Fibroblast of lung (primary cell): ENCODE measurements around the gene ASIC2.

Source experiments
- EZH2 ChIP-seq: IDR thresholded peaks from 2 replicates; pipeline ENCODE4 v1.5.1; 2012; ENCODE audit warnings: low read length, control low read depth, mild to moderate bottlenecking; ENCODE audit errors: missing control alignments
- TF ChIP-seq, protein P1 (sequence below), 2 donors: IDR thresholded peaks in 1 of 2; conservative IDR thresholded peaks in 1 of 2; 1 replicate in 1 of 2; 2 replicates in 1 of 2; pipeline ENCODE4 v1.5.1; 2011 to 2012; ENCODE audit warnings: low read length in 2 of 2, control low read depth in 1 of 2, inconsistent platforms in 1 of 2, low read depth in 1 of 2, mild to moderate bottlenecking in 1 of 2

DNA sequence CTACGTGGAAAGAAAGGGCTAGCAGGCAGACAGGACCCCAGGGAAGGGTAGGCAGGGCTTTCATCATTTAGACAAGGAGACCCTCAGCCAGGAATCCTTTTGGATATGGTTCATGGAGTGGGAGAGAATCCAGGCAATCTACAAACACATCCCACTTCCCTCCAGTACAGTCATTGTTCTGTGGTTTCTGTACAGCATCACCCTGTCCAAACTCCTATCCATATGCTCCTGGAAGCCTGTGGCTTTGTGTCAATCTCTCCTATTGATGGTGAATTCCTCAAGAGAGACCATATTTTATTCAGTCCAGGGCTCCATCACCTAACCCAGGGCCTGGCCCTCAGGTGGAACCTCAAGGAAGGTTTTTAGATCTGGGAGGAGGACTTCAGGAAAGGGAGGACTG is 202.3 kb downstream of the ASIC2 start:
- TF ChIP-seq, protein P1, sequence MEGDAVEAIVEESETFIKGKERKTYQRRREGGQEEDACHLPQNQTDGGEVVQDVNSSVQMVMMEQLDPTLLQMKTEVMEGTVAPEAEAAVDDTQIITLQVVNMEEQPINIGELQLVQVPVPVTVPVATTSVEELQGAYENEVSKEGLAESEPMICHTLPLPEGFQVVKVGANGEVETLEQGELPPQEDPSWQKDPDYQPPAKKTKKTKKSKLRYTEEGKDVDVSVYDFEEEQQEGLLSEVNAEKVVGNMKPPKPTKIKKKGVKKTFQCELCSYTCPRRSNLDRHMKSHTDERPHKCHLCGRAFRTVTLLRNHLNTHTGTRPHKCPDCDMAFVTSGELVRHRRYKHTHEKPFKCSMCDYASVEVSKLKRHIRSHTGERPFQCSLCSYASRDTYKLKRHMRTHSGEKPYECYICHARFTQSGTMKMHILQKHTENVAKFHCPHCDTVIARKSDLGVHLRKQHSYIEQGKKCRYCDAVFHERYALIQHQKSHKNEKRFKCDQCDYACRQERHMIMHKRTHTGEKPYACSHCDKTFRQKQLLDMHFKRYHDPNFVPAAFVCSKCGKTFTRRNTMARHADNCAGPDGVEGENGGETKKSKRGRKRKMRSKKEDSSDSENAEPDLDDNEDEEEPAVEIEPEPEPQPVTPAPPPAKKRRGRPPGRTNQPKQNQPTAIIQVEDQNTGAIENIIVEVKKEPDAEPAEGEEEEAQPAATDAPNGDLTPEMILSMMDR (conservative IDR thresholded peaks at IDR 0.05 in 1 of 2, IDR thresholded peaks at IDR 0.05 in 1 of 2; ENCODE audit: low read depth in 1 of 2, low read length in 2 of 2) = no peak
- TF ChIP-seq EZH2 = no peak
